Central memory CD4-positive, alpha-beta T cell (primary cell): Measurements from ENCODE around the gene BMERB1.
"Not testable (repeated sequence)": the region's sequence is repeated elsewhere in the genome, so short reads cannot be mapped to it uniquely, and the experiment has no call there.

Experiments
- DNase-seq: peaks from one replicate; pipeline ENCODE4 v3.0.0; 2022

BMERB1 gene

DNA sequence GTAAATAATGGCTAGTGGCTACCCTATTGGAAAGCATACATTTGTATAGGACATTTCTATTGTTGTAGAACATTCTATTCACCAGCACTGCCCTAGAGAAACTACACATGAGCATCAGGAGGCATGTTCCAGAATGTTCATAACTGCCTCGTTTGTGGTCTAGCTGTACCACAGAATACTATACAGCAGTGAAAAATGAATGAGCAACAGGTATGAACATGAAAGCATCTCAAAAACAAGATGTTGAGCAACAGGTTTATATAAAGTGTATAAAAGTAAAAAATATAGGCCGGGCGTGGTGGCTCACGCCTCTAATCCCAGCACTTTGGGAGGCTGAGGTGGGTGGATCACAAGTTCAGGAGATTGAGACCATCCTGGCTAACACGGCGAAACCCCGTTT lies 91.7 kb downstream of the BMERB1 start:
- no peak for DNase-seq

DNA sequence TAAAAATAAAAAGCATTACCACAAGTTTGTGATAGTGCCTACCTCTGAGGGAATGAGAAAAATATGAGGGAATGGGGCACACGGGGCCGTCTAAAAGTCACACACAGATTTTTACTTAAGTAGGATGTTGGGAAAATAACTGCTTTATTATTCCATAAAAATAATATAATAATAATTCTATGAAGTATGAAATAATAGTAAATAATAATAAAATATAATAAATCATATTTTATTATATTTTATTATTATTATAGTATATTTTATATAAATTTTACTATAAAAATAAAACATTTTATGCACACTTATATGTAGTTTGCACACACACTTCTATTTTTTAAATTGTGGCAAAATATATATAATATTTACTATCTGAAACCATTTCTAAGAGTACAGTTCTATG lies 92.3 kb downstream of the BMERB1 start:
- DNase-seq = no peak

GRCh38 chr16:15529673-15530072 lies 95.3 kb downstream of the BMERB1 start:
- DNase-seq = no peak

DNA sequence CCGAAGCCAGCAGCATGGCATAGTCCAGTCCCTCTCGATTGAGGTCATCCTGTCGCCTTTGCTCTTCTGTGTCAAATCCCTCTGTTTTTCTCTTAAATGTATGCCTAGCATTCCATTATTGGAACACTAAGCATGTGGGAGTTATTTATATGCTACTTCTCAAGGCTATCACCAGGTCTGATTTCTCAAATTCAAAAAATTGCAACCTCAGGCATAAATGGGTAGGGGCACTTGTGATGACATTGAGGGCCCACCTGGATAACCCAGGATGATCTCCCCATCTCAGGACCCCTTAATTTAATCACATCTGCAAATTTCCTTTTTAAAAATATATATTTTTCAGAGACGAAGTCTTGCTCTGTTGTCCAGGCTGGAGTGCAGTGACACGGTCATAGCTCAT lies 95.7 kb downstream of the BMERB1 start:
- no peak for DNase-seq

- no peak for DNase-seq
These were observed 98.4 kb downstream of the BMERB1 start for GRCh38 chr16:15532825-15533224.

DNA sequence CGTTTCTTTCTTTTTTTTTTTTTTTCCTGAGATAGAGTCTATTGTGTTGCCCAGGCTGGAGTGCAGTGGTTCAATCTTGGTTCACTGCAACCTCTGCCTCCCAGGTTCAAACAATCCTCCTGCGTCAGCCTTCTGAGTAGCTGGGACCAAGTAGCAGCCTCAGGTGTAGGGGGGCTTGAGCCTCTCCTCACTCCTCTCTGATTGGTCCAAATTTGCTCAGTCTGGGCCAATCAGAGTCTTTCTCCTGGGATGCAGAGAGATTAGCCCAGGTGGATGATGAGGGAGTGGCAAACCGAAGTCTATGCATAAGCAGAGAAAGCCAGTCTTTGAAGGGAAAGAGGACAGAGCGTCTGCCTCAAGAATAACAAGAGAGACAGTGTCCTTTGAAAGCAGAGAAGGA lies 99.0 kb downstream of the BMERB1 start:
- DNase-seq = no peak

DNA sequence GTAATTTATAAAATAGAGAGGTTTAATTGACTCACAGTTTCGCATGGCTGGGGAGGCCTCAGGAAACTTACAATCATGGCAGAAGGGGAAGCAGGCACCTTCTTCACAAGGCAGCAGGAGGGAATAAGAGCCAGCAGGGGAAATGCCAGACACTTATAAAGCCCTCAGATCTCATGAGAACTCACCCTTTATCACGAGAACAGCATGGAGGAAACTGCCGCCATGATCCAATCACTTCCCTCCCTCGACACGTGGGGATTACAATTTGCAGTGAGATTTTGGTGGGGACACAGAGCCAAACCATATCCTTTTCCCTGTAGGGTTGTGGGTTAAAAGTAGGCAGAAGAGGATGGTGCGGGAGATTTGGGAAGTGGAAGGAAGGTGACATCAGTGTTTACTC lies 101.4 kb downstream of the BMERB1 start:
- no peak for DNase-seq

GRCh38 chr16:15536843-15537242 lies 102.5 kb downstream of the BMERB1 start:
- no peak for DNase-seq

GRCh38 chr16:15538507-15538906 lies 104.1 kb downstream of the BMERB1 start:
- DNase-seq = no peak

- no peak for DNase-seq
These were observed 104.8 kb downstream of the BMERB1 start for GRCh38 chr16:15539197-15539596.

- DNase-seq = no peak
These were observed 107.9 kb downstream of the BMERB1 start for GRCh38 chr16:15542261-15542660.

DNA sequence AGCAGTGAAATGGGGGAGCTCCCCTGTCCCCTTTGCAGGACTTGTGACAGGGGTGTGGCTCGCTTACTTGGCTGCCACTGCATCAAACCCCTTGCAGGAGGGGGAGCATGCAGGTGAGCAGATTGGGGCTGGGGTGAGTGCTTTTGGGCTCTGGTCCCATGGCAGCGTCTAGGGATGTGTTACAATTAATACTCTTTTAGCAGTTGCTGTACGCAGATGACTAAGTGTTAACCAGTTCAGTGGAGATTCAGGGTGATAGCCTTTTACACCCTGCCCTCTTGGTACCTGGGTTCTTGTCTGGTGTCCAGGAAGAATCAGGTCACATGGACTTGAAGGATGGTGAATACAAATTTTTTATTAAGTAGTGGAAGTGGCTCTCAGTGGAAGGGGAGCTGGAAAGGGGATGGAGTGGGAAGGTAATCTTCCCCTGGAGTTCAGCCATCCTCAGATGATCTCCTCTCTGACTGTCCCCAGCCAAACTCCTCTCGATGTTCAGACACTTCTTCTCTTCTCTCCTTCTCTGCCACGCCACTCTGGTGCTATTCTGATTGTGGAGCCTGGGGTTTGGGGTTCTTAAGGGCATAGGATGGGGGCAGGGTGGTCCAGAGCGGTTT lies 108.5 kb downstream of the BMERB1 start:
- no peak for DNase-seq

- no peak for DNase-seq
These were observed 110.0 kb downstream of the BMERB1 start for GRCh38 chr16:15544405-15544804.

DNA sequence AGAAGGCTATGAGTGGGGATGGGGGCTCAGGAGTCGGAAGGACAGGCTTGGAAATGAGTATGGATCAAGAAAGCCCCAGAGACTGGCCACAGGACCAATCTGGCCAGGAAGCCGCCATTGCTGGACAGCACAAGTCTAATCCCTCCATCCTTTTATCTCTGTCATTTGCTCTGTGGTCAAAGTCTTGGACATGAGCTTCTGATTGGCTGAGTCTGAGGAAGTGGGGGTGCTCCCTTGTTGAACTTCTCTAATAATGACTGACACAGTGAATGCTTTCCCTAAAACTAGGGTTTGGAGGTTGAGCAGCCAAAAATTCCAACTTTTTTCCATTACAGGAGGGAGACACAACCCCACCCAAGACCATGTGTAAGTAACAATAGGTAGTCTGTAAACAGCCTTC lies 111.2 kb downstream of the BMERB1 start:
- no peak for DNase-seq

- not testable (repeated sequence) for DNase-seq
These were observed 112.8 kb downstream of the BMERB1 start for GRCh38 chr16:15547072-15547767.

- no peak for DNase-seq
These were observed 113.3 kb downstream of the BMERB1 start for GRCh38 chr16:15547768-15548096.

DNA sequence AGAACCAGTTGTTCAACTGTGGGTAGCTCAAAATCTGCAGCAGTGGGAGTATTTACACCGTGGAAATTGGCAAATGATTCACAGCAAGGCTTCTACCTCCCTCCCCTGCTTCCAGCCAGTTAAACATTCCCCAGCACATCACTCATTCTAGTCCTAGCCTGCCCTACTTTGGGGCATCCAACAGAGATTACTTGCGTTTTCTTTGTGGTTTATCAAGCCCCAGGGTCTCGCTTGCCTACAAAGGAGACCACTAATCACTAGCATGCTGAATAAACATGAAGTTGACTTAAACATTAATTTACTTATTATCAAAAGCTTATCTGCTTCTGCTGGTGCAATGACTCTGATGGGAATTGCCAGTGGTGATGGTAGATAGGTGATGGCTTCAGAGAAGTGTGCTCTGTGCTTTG lies 114.1 kb downstream of the BMERB1 start:
- no peak for DNase-seq

DNA sequence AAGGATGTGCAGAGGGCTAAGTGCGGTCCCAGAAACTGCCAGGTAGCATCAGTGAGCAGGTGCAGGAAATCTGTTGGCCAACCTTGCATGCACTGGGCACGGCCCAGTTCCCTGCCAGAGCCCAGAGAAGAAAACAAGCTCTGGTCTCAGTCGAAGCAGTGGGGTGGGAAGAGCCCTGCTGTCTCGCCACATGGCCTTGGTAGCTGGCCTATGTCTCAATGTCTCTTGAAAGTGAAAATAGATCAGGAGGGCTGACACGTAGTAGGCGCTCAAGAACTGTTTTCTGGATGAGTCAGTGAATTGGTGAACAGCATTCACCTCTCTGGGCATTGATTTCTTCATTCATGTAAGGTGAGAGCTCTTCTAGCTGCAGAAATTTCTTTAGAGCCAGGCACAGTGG lies 118.1 kb downstream of the BMERB1 start:
- no peak for DNase-seq

DNA sequence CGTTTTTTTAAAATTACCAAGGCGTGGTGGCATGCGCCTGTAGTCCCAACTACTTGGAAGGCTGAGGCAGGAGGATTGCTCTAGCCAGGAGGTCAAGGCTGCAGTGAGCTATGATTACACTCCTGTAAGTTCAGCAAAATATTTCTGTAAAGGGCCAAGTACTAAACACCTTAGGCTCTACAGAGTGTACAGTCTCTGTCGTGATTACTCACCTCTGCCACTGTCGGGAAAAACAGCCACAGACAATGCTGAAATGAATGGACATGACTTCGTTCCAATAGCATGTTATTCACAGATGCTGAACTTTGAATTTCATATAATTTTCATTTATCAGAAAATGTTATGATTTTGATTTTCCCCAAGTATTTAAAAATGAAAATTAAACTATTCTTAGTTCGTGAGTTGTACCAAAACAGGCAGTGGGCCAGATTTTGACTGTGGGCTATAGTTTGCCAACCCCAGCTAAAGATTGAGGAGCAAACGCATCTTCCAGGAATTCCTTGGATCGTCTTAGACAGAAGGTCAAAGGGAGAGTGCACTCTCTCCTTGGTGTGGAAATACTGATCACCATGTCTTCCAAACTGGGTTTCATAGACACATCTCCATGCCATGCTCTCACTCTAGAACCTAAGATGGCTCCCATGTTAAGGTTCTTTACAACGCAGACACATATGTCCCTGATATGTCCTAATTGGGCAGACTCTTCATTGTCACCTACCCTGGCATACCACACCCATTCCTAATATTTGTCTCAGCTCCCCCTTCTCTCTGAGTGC lies 119.1 kb downstream of the BMERB1 start:
- DNase-seq = no peak

DNA sequence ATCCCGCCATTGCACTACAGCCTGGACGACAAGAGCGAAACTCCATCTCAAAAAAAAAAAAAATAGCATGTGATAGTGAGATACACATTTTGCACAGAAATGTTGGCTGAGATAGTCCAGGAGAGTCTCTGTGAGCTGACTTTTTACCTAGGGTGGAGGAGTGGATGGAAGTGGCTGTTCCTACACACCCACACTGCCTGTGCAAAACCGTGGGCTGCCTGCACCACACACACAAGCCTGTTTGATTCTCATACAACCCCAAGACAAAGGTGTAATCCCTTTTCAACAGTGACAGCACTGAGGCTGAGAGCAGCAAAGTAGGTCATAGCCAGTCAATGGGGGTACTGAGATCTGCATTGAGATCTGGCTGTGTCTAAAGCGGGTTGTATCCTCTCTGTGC lies 121.7 kb downstream of the BMERB1 start:
- DNase-seq = no peak

DNA sequence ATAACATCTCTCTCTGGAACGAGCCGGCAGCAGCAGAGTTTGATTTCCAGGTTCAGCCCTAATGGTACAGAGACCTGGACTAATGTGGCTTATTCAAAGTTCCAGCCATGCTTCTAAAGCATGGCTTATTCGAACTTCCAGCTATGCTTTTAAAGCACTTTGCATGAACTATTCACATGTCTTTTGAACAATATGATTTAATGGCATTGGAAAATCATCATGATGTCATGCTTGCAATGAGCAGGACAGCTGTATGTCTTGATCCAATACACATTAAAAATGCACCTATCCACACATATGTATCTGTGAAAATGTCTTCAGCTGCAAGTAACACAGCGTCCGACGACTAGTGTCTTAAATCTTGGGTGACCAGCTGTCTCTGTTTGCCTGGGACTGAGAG lies 122.9 kb downstream of the BMERB1 start:
- no peak for DNase-seq

DNA sequence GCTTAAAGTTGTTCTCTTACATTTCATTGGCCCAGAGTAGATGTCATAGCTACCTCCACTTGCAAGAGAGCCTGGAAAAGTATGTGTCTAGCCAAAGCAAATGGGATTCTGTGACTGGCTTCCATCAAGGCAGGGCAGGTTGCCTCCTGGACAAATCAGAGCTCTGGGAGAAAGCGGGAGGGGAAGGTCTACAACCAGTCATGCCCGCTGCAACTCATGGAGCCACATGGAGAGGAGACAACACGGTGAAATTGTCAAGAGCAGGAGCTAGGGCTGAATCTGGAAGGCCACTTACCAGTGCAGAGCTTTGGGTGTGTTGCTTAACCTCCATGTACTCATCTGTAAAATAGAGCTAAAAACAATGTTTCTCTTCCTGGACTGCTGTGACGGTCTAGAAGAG lies 124.8 kb downstream of the BMERB1 start:
- DNase-seq = no peak

- no peak for DNase-seq
These were observed 130.4 kb downstream of the BMERB1 start for GRCh38 chr16:15564604-15565339.

GRCh38 chr16:15566095-15566494 lies 131.7 kb downstream of the BMERB1 start:
- DNase-seq = no peak
